ENCODE measurements around the gene SH3BP5.

SH3BP5 gene

DNA sequence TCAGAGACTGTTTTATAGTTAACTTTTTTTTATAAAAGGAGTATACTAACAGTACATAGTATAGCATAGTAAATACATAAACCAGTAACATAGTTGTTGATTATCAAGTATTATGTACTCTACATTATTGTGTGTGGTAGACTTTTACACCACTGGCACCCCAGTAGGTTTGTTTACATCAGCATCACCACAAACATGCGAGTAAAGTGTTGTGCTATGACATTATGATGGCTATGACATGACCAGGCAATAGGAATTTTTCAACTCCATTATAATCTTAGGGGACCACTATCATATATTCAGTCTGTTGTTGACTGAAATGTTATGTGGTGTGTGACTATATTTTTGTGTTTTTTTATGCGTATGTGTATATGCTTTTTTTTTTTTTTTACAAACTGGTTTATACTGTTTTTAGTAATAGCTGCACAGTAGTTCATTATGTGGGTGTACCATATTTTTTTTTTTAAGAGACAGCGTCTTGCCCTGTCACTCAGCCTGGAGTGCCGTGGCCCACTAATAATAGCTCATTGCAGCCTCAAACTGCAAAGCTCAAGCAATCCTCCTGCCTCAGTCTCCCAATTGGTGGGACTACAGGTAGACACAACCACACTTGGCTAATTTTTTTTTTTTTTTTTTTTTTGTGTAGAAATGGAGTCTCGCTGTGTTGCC, 124.4 kb downstream of the SH3BP5 start:
- DNase-seq (ENCODE audit: extremely low read depth, low read depth) = no peak

DNA sequence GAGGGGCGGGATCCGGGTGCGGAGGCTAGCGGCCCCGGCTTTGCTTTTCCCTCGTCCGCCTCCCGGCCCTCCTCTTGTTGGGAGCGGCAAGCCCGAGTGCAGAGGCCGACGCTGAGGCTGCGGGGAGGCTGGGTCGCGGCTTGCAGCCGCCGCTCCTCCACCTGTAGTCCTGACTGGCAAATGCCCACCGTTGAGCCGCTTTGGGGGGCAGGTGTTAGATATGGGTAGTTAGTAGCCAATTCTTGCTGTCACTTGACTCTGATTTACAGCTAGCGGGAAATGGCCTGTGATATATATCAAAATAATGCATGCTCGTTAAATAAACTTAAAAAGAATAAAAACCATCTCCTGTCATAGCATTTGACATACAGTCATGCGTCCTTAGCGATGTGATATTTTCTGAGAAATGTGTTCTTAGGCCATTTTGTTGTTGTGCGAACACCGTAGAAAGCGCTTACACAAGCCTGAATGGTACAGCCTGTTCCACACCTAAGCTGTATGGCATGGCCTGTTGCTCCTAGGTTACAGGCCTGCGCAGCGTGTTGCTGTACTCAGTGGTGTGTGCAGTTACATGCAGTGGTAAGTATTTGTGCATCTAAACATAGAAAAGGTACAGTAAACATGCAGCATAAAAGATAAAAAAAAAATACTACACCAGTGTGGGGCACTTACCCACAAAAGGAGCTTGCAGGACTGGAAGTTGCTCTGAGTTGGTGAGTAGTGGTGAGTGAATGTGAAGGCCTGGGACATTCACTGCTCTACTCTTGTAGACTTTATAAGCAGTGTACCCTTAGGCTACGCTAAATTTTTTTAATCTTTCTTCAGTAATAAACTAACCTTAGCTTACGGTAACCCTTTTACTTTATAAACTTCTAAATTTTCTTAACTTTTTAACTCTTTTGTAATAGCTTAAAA, 125.5 kb downstream of the SH3BP5 start:
- no peak for DNase-seq (ENCODE audit: extremely low read depth, low read depth)
- TF ChIP-seq, protein P1, sequence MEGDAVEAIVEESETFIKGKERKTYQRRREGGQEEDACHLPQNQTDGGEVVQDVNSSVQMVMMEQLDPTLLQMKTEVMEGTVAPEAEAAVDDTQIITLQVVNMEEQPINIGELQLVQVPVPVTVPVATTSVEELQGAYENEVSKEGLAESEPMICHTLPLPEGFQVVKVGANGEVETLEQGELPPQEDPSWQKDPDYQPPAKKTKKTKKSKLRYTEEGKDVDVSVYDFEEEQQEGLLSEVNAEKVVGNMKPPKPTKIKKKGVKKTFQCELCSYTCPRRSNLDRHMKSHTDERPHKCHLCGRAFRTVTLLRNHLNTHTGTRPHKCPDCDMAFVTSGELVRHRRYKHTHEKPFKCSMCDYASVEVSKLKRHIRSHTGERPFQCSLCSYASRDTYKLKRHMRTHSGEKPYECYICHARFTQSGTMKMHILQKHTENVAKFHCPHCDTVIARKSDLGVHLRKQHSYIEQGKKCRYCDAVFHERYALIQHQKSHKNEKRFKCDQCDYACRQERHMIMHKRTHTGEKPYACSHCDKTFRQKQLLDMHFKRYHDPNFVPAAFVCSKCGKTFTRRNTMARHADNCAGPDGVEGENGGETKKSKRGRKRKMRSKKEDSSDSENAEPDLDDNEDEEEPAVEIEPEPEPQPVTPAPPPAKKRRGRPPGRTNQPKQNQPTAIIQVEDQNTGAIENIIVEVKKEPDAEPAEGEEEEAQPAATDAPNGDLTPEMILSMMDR (IDR thresholded peaks at IDR 0.05; ENCODE audit: low read depth, low read length) = no peak

More for the DNA sequence above, 124.4 kb downstream of the SH3BP5 start:
- TF ChIP-seq, protein P1 (IDR thresholded peaks at IDR 0.05; ENCODE audit: low read depth, low read length) = no peak

DNA sequence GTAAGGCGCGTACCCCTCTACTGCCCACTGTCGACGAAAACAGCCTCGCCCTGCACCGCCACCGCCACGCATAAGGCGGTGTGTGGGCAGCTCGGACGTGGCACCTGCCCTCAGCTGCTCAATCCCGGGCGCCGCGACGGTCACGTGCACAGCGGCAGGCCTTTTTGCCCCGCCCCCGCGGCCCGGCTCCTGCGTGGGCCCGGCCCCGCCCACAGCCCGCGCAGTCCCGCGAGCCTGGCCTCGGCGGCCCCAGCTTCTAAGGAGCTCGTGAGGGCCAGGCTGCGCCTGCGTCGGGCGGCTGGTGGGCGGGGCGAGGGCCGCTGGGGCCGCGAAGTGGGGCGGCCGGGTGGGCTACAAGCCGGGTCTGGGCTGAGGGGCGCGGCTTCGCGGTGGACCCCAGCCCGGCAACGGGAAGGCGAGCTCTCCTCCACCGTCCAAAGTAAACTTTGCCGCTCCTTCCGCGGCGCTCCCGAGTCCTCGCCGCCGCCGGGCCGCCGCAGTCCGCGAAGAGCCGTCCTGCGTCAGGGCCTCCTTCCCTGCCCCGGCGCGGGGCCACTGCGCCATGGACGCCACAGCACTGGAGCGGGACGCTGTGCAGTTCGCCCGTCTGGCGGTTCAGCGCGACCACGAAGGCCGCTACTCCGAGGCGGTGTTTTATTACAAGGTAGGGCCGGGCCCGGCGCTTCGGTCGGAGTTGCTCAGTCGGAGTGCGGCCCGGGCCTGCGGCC, 126.3 kb downstream of the SH3BP5 start, which contains the start of gene CAPN7:
TSS of gene CAPN7 (plus strand) at position 313 of the 728 bp plus-strand sequence. CDS start at position 563, 250 bp downstream.
- TF ChIP-seq, protein P1 (IDR thresholded peaks at IDR 0.05; ENCODE audit: low read depth, low read length) = peak; percentile 46
- peak; percentile 80 for DNase-seq (ENCODE audit: extremely low read depth, low read depth)

- TF ChIP-seq, protein P1 (IDR thresholded peaks at IDR 0.05; ENCODE audit: low read depth, low read length) = no peak
- no peak for DNase-seq (ENCODE audit: extremely low read depth, low read depth)
Observed at GRCh38 chr3:15205482-15205933, 126.9 kb downstream of the SH3BP5 start.
